Lung (tissue), 12 donors: ENCODE measurements around the gene DHDH. TPM values are rescaled to one million over a fixed set of nuclear protein-coding genes. Genes with fewer than 3 reads are reported as not detected.

ENCODE experiments used
- ATAC-seq: fragments of 200-7000 bp; cut with Tn5 transposase; one replicate; pipeline ENCODE4 v1.9.1; 2020; ENCODE audit warnings: moderate number of reproducible peaks; ENCODE audit not compliant: insufficient read depth, low FRiP score
- DNase-seq, 3 donors: peaks; one replicate each; pipeline ENCODE4 v3.0.0-alpha.2; 2013 to 2017
- H3K27ac ChIP-seq, 2 donors: one replicate each; pipeline ENCODE4 v1.5.1; 2013; ENCODE audit warnings: mild to moderate bottlenecking in 2 of 2, moderate library complexity in 2 of 2, control low read depth in 1 of 2, inconsistent platforms in 1 of 2, low read depth in 1 of 2, low read length in 1 of 2
- H3K27me3 ChIP-seq, 3 donors: one replicate each; pipeline ENCODE4 v1.5.1; 2013; ENCODE audit warnings: low read length in 2 of 3; ENCODE audit not compliant: control insufficient read depth in 3 of 3, insufficient read depth in 3 of 3
- H3K36me3 ChIP-seq, 4 donors: one replicate each; pipeline ENCODE4 v1.5.1; 2013; ENCODE audit warnings: low read length in 4 of 4, mild to moderate bottlenecking in 1 of 4, moderate library complexity in 1 of 4; ENCODE audit not compliant: control insufficient read depth in 4 of 4, insufficient read depth in 4 of 4
- H3K4me1 ChIP-seq, 5 donors: one replicate each; pipeline ENCODE4 v1.5.1; 2013; ENCODE audit warnings: low read length in 5 of 5, mild to moderate bottlenecking in 2 of 5, moderate library complexity in 1 of 5; ENCODE audit not compliant: control insufficient read depth in 5 of 5, insufficient read depth in 5 of 5
- H3K4me3 ChIP-seq: one replicate; pipeline ENCODE4 v1.5.1; 2013; ENCODE audit warnings: mild to moderate bottlenecking, control low read depth, moderate library complexity
- H3K9ac ChIP-seq, 2 donors: one replicate each; pipeline ENCODE4 v1.5.1; 2013; ENCODE audit warnings: low read length in 2 of 2, control low read depth in 1 of 2; ENCODE audit not compliant: insufficient read depth in 1 of 2
- H3K9me3 ChIP-seq, 4 donors: one replicate each; pipeline ENCODE4 v1.5.1; 2013; ENCODE audit warnings: low read length in 3 of 4, mild to moderate bottlenecking in 1 of 4, moderate library complexity in 1 of 4; ENCODE audit not compliant: control insufficient read depth in 4 of 4, insufficient read depth in 3 of 4
- WGBS, 2 donors: extraction: QIAGEN DNeasy Blood & Tissue Kit; methylation state at CpG; one replicate each; pipeline ENCODE4 v1.1.7; 2013; 5-methylcytosine and 5-hydroxymethylcytosine counted together
- polyA plus RNA-seq, 2 donors: library from polyadenylated mRNA; stranded (reverse); fragments of 200-250 nt; gene quantifications; one replicate each; pipeline ENCODE4 v1.2.1, GENCODE V29; 2013
- total RNA-seq, 2 donors: library from RNA; depleted of rRNA in 1 of 2; stranded (reverse); fragments of >200 nt in 1 of 2; gene quantifications; one replicate each; pipeline ENCODE4 v1.2.1, GENCODE V29; 2014 to 2021
- TF ChIP-seq, protein P1 (sequence below): IDR thresholded peaks from 2 replicates; pipeline ENCODE4 v1.5.1; 2012; ENCODE audit warnings: mild to moderate bottlenecking; ENCODE audit errors: control extremely low read depth, extremely low read depth
- donor health status: control.
- donor health status: control.
- donor health status: Bipolar disorder and iron deficiency.
- donor health status: healthy.
- donor health status: DM: yes; HTN: yes; CAD: no.

The DHDH gene
- total and polyA plus RNA-seq, 4 donors = 0.51 to 6.0 (median 1.9) TPM

DNA sequence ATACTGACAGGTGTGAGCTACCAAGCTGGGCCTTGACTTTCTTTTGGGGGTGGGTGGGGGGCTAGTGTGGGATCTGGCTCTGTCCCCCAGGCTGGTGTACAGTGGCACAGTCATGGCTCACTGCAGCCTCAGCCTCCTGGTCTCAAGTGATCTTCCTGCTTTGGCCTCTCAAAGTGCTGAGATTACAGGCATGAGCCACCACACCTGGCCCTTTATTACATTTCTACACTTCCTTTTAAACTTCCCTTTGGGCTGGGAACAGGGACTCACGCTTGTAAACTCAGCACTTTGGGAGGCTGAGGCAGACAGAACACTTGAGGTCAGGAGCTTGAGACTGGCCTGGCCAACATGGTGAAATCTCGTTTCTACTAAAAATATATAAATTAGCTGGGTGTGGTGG, 43.6 kb downstream of the DHDH start:
- DNase-seq (no peak), ATAC-seq (no peak)
- Histone ChIP-seq H3K27me3 (no peaks in the 10 kb centered on the region), H3K4me3 (no peak overlapping the region), H3K4me1 (peaks cover 0 to 2% (median 0%) of the 10 kb centered on the region in 5 donors), H3K9ac (no peak overlapping the region), H3K9me3 (no peaks in the 10 kb centered on the region), H3K36me3 (peaks cover 17 to 28% (median 21%) of the 10 kb centered on the region in 4 donors), H3K27ac (no peak overlapping the region)
- TF ChIP-seq, protein P1, sequence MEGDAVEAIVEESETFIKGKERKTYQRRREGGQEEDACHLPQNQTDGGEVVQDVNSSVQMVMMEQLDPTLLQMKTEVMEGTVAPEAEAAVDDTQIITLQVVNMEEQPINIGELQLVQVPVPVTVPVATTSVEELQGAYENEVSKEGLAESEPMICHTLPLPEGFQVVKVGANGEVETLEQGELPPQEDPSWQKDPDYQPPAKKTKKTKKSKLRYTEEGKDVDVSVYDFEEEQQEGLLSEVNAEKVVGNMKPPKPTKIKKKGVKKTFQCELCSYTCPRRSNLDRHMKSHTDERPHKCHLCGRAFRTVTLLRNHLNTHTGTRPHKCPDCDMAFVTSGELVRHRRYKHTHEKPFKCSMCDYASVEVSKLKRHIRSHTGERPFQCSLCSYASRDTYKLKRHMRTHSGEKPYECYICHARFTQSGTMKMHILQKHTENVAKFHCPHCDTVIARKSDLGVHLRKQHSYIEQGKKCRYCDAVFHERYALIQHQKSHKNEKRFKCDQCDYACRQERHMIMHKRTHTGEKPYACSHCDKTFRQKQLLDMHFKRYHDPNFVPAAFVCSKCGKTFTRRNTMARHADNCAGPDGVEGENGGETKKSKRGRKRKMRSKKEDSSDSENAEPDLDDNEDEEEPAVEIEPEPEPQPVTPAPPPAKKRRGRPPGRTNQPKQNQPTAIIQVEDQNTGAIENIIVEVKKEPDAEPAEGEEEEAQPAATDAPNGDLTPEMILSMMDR = no peak
- 65 to 78% methylated on average over 2 of the region's 2 CpGs for WGBS, 2 donors

DNA sequence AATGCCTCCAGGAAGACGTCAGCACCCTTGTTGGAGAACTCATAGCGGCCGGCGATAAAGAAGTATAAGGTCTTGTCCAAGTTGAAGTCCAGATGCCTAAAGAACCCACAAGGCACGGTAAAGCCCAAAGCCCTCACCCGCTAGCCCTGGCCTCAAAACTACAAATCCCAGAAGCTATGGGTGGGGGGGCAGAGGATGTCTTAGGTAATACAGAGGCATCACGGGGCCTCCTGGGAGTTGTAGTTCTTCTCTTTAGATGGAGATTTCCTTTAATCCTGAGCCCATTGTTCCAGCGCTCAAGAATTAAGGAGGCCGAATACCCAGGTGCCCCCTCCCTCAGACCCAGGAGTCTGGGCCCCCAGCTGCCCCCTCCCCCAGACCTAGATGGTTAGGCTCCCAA, 48.8 kb downstream of the DHDH start:
- Histone ChIP-seq H3K4me3 (no peak overlapping the region), H3K27me3 (no peaks in the 10 kb centered on the region), H3K27ac (no peak overlapping the region), H3K9me3 (no peaks in the 10 kb centered on the region), H3K36me3 (peaks cover 19 to 36% (median 29%) of the 10 kb centered on the region in 4 donors), H3K4me1 (no peaks in the 10 kb centered on the region), H3K9ac (no peak overlapping the region)
- ATAC-seq (no peak), DNase-seq (no peak)
- 95 to 97% methylated on average over 9 of the region's 9 CpGs for WGBS, 2 donors
- TF ChIP-seq, protein P1 = no peak

DNA sequence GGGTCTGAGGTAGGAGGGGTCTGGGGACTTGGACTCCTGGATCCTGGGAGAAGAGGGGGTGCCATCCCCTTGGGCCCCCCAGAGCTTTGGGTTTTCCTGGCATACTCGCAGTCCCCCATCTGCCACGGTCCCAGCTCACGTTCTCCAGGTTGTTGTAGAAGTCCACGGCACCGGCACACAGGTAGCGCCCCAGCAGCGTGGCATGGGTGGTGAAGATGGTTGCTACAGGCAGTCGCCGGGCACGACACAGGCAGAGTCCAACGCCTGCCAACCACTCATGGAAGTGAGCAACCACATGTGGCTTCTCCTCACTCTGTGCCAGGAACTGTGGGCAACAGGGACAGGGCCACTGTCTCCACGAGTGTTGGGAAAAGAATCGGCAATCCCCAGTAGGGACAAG, 52.2 kb downstream of the DHDH start:
- TF ChIP-seq, protein P1 = no peak
- peaks cover 19 to 44% (median 27%) of the 10 kb centered on the region in 4 donors for H3K36me3 ChIP-seq
- H3K4me3 ChIP-seq = no peak overlapping the region
- ATAC-seq (no peak), DNase-seq (no peak)
- H3K27me3 ChIP-seq = no peaks in the 10 kb centered on the region
- WGBS, 2 donors = 95 to 96% methylated on average over 13 of the region's 13 CpGs
- H3K9ac ChIP-seq = no peak overlapping the region
- no peak overlapping the region for H3K27ac ChIP-seq
- peaks cover 0 to 6% (median 0%) of the 10 kb centered on the region in 5 donors for H3K4me1 ChIP-seq
- H3K9me3 ChIP-seq = no peaks in the 10 kb centered on the region

DNA sequence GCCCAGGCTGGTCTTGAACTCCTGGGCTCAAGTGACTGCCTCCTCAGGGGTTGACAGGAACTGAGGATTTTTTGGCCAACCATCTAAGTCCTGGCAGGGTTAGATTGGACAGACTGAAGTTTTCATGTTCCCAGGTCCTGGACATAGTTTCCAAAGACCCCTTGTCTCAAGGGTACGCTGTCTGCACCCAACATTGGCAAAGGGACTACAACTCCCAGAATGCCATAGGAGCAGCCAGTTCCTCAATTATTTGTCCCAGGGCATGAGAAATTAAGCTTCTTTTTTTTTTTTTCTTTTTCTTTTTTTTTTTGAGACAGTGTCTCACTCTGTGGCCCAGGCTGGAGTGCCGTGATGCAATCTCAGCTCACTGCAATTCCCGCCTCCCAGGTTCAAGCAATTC, 52.7 kb downstream of the DHDH start:
- H3K9ac ChIP-seq = no peak overlapping the region
- no peak overlapping the region for H3K4me3 ChIP-seq
- WGBS, 2 donors = 78 to 95% methylated on average over 3 of the region's 3 CpGs
- peaks cover 0 to 6% (median 3%) of the 10 kb centered on the region in 5 donors for H3K4me1 ChIP-seq
- ATAC-seq = no peak
- H3K9me3 ChIP-seq = no peaks in the 10 kb centered on the region
- H3K27me3 ChIP-seq = no peaks in the 10 kb centered on the region
- no peak overlapping the region for H3K27ac ChIP-seq
- TF ChIP-seq, protein P1 = no peak
- DNase-seq = no peak
- peaks cover 19 to 45% (median 28%) of the 10 kb centered on the region in 4 donors for H3K36me3 ChIP-seq
